IPS DF 19.7 (cell line): ENCODE data around the gene UCKL1.
"Not testable (repeated sequence)": the region's sequence is repeated elsewhere in the genome, so short reads cannot be mapped to it uniquely, and the experiment has no call there.

ENCODE experiments used
- DNase-seq: peaks from one replicate; pipeline ENCODE4 v3.0.0-alpha.2; 2013; ENCODE audit warnings: low read depth, low spot score

UCKL1 gene

DNA sequence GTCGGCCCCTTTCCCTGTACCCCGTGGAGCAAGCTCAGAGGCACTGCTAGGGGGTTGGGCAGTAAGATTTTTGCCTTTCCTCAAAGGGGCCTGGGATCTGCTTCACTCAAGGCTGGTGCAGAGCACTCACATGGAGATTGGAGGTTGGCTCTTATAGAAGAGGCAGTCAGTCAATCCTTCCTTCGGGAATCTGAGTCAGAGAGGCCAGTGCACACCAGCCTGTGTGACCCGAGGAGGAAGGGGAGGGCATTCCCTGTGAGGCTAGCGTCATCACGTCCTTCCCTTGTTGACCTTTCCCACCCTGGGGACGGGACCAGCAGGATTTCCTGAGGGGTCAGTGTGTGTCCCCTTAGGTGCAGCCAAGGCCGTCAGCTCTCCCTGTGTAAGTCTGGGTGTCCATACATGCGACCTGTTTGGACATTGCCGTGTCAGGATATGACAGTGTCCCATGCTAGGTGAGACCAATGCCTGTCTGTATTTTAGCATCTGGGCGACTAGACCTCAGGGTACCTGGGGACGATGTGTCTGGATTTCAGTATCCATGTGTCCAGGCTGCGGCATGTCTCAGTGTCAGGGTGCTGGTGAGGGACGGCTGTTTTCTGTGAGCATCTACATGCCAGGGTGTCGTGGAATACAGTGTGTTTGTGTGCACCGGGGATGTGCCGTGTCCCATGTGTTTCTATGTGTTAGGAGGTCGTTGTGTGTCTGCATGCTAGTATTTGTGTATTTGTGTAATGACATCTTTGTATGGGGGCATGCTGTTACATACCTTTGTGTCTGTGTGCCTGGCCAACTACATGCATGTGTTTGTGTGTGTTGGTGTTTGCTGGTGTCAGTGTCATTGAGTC, 16.3 kb upstream of the UCKL1 start:
- no peak for DNase-seq

DNA sequence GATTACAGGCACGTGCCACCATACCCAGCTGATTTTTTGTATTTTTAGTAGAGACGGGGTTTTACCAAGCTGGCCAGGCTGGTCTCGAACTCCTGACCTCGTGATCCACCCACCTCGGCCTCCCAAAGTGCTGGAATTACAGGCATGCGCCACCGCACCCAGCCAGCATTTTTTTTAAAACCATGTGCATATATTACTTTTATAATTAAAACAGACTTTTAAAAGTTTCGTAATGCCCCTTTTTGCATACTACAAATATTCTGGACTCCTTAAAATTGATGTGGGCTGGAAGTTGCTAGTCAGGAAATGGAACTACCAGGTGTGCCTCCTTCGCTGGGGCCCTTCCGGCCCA, 15.7 kb upstream of the UCKL1 start:
- DNase-seq: not testable (repeated sequence)

GRCh38 chr20:63970714-63971431, 14.7 kb upstream of the UCKL1 start:
- DNase-seq: no peak

- no peak for DNase-seq
Observed at GRCh38 chr20:63969838-63970713, 13.9 kb upstream of the UCKL1 start, which contains the start of gene ZNF512B. ZNF512B (minus strand) TSS chr20:63969930; CDS start chr20:63967950, 1,980 bp downstream.

DNA sequence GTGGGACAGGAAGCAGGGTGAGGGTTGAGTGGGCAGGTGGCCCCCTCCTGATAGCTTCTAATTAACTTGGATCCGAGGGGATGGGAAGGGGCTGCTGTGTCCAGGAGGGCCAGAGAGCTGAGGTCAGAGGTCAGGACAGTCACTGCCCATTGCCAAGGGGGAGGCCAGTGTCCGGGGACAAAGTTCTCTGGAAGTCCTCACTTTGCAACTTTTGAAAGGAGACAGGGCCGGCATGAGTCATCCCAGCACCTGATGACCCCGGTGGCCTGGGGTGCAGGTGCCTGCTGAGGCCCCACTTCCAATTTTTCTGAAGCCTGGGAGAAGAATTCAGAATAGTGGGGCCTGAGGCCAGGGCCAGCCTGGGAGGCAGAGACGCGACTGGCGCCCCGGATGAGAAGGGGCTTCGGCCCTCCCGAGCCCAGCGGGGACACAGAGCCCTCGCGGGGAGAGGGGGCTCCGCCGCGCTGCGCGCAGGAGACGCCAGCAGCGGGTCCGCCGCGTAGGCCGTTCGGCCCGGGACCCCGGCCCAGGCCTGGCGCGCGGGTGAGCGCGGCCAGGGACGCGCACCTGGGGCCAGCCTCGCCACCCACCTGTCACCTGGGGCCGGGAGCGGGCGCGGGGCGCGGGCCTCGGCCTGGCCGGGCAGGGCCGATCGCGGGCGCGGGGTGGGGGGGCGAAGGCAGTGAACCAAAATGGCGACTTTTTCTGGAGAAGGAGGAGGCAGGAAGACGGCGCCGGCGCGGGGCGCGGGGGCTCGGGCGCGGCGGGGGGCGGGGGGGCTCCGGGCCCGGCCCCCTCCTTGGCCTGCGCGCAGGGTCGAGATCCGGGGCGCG, 12.9 kb upstream of the UCKL1 start:
- DNase-seq: no peak

GRCh38 chr20:63968136-63968927, 12.1 kb upstream of the UCKL1 start:
- DNase-seq: no peak

DNA sequence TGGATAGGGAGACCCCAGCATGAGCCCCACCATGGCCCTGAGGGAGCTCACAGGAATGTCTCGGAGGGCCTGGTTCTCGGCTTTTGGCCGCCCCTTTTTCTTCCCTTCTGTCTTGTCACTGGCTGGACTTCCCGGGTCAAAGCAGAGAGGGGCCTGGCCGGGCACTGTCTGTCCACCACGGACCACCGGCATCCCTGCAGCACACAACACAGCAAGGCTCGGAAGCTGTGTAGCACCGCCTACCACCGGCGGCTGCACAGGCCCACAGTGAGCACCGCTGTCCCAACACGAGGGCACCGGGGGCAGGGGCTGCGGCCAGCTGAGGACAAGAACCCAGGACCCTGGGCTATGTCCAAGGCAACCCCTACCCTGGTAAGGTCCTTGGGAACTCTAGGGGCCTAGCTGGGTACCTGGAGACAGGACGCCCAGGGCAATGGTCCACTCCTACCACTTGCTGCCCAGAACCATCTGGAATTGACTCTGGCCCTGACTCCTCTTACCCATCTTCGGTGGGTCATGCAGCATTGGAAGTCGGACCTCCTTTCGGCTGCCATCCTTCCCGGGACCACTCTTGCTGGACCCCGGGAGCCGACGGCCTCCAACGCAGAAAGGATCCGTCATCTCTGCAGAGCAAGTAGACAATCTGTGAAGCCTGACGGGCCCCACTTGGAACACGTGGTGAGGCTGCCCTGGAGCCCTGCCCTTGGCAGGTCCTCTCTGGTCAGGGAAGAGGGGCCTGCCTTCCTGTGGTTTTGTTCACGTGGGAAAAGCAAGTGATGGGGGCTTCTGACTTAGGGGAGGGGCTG, 11.3 kb upstream of the UCKL1 start:
- no peak for DNase-seq

DNA sequence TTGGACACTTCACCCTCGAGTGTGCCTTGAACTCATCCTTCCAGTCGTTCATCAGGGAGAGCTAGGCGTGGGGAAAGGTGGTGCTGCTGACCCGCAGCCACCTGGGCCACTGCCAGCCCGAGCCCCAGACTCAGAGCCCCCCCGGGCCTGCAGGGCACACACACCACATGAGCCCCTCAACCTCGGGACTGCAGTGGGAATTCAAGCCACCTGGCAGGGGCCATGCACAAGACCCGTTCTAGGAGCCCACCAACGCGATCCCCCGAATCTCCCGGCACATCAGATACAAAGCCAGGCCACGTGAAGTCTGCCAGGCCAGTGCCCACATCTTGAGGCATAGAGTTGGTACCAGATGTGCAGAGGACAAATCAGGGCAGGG, 10.7 kb upstream of the UCKL1 start:
- no peak for DNase-seq

- DNase-seq: no peak
Observed at GRCh38 chr20:63966172-63966943, 10.1 kb upstream of the UCKL1 start.

GRCh38 chr20:63964412-63964811, 8.2 kb upstream of the UCKL1 start:
- no peak for DNase-seq

DNA sequence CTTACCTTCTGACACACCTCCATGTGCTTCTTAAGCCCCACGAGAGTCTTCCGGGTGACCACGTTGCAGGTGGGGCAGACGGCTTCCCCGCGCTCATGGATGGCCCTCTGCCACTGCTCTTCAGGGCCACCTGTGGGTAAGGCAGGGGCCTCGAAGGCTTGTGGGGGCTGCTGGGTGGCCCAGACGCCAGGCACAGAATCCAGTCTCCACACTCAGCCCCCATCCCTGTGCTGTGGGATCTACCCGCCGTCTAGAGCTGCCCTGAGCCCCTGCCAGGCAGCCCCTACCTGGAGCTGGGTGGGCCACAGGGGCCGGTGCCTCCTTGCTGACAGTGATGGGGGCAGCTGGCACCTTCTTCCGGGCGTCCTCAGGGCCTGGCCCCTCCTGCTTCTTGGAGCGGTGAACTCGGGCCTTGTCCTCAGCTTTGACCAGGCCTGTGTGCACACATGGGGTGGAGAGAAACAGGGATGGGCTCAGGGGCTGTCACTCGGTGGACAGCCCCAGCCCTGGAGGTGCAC, 7.6 kb upstream of the UCKL1 start:
- no peak for DNase-seq

- no peak for DNase-seq
Observed at GRCh38 chr20:63963348-63963741, 7.1 kb upstream of the UCKL1 start.

DNA sequence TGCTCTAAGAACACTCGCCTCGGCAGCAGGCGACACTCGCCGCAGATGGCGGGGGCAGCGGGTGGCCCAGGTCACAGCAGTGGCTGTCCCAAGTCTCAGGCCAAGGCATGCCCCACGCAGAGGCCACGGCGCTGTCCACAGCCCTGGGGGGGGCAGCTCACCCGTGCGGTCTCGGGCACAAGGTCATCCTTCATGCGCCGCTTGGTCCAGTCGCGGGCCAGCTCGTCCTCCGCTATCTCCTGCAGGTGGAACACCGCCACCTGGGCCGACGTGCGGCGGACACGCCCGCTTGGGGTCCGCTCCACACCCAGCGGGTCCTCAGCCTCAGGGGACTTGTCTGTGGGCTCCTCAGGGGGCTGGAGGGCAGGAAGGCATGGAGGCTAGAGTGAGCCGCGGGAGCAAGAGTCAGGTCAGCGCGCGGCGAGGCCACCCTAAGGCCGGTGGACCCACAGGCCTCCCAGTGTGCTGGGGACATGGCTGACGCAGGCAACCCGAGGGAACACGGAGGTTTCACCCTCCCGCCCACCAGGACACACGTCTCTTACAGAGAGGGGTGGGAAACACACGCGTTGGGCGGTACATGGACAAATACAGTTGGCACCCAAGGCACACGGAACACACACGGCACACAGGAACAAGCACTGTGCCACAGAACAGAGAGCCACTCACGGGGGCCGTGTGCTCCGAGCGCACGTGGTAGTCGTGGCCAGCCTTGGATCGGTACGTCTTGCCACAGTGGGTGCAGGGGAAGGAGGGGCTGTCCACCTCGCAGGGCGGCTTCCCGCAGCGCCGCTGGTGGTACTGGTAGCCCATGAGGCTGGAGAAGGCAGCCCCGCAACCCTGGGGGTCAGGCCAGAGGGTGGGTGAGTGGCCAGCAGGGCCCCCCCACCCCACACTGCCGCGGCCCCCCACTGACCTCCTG, 6.5 kb upstream of the UCKL1 start:
- no peak for DNase-seq

GRCh38 chr20:63961664-63962425, 5.6 kb upstream of the UCKL1 start:
- DNase-seq: no peak

- DNase-seq: not testable (repeated sequence)
Observed at GRCh38 chr20:63960654-63961621, 4.7 kb upstream of the UCKL1 start.

DNA sequence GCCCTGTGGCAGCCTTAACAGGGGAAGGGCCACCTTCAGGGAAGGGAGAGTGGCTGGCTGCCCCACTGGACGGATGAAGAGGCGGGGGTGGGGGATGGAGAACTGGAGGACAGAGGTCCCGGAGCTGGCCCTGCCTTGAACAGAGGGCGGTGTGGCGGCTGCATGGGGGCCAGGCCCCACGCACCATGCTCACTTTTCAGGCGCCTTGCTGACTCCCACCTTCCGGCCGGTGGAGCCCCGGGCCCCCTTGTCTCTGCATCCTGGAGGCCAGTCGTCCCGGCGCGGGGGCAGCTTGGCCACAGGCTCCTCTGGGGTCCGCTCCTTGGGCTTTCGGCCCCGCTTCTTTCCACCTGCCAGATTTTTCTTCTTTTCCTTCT, 3.5 kb upstream of the UCKL1 start:
- DNase-seq: no peak
